ENCODE measurements around the gene AFAP1L2.

AFAP1L2 gene

GRCh38 chr10:114308531-114309363, 95.6 kb downstream of the AFAP1L2 start:
- Histone ChIP-seq H3K27me3 (ENCODE audit: insufficient read depth, low read depth, severe bottlenecking) (peaks cover 7% of the 10 kb centered on the region), H3K4me3 (ENCODE audit: low read depth, low read length) (no peak overlapping the region), H3K36me3 (no peaks in the 10 kb centered on the region), H3K9me3 (ENCODE audit: severe bottlenecking) (no peaks in the 10 kb centered on the region), H3K27ac (no peak overlapping the region)
- DNase-seq: no peak
- no peak for TF ChIP-seq CTCF (IDR thresholded peaks at IDR 0.05; ENCODE audit: low read depth, low read length)

- DNase-seq: no peak
- Histone ChIP-seq H3K4me3 (ENCODE audit: low read depth, low read length) (no peak overlapping the region), H3K36me3 (no peaks in the 10 kb centered on the region), H3K27me3 (ENCODE audit: insufficient read depth, low read depth, severe bottlenecking) (peaks cover 11% of the 10 kb centered on the region), H3K27ac (no peak overlapping the region), H3K9me3 (ENCODE audit: severe bottlenecking) (no peaks in the 10 kb centered on the region)
- no peak for TF ChIP-seq CTCF (IDR thresholded peaks at IDR 0.05; ENCODE audit: low read depth, low read length)
These were observed 96.6 kb downstream of the AFAP1L2 start for GRCh38 chr10:114307731-114308130.

- no peak for DNase-seq
- Histone ChIP-seq H3K36me3 (no peaks in the 10 kb centered on the region), H3K27ac (no peak overlapping the region), H3K4me3 (ENCODE audit: low read depth, low read length) (no peak overlapping the region), H3K27me3 (ENCODE audit: insufficient read depth, low read depth, severe bottlenecking) (peaks cover 14% of the 10 kb centered on the region), H3K9me3 (ENCODE audit: severe bottlenecking) (no peaks in the 10 kb centered on the region)
- no peak for TF ChIP-seq CTCF (IDR thresholded peaks at IDR 0.05; ENCODE audit: low read depth, low read length)
These were observed 98.0 kb downstream of the AFAP1L2 start for GRCh38 chr10:114306116-114306973.

- no peak overlapping the region for H3K4me3 ChIP-seq (ENCODE audit: low read depth, low read length)
- H3K36me3 ChIP-seq: no peaks in the 10 kb centered on the region
- H3K27me3 ChIP-seq (ENCODE audit: insufficient read depth, low read depth, severe bottlenecking): peaks cover 14% of the 10 kb centered on the region
- DNase-seq: no peak
- H3K27ac ChIP-seq: no peak overlapping the region
- H3K9me3 ChIP-seq (ENCODE audit: severe bottlenecking): no peaks in the 10 kb centered on the region
- no peak for TF ChIP-seq CTCF (IDR thresholded peaks at IDR 0.05; ENCODE audit: low read depth, low read length)
These were observed 98.8 kb downstream of the AFAP1L2 start for GRCh38 chr10:114305521-114305925.

- Histone ChIP-seq H3K27me3 (ENCODE audit: insufficient read depth, low read depth, severe bottlenecking) (peaks cover 11% of the 10 kb centered on the region), H3K27ac (no peak overlapping the region), H3K4me3 (ENCODE audit: low read depth, low read length) (peak overlapping the region; percentile 46), H3K9me3 (ENCODE audit: severe bottlenecking) (no peaks in the 10 kb centered on the region), H3K36me3 (no peaks in the 10 kb centered on the region)
- DNase-seq: peak; percentile 69
- peak; percentile 81 for TF ChIP-seq CTCF (IDR thresholded peaks at IDR 0.05; ENCODE audit: low read depth, low read length)
These were observed 99.5 kb downstream of the AFAP1L2 start for GRCh38 chr10:114304571-114305421.
